Amniotic stem cell (primary cell): ENCODE data around the gene LAMA5.

Experiments used
- DNase-seq: peaks from one replicate; lab custom pipeline; 2025; lab: John Stamatoyannopoulos, UW

Gene LAMA5

GRCh38 chr20:62369815-62370114, 2.7 kb upstream of the LAMA5 start:
- DNase-seq, result no peak

- DNase-seq, result no peak
Measured at GRCh38 chr20:62368976-62369814, 2.1 kb upstream of the LAMA5 start.

- no peak for DNase-seq
Measured at GRCh38 chr20:62368392-62368975, 1.4 kb upstream of the LAMA5 start.

- no peak for DNase-seq
Measured at GRCh38 chr20:62367633-62368391, 700 bp upstream of the LAMA5 start.

GRCh38 chr20:62366370-62367135, 559 bp downstream of the LAMA5 start:
- no peak for DNase-seq

GRCh38 chr20:62365814-62366369, 1.2 kb downstream of the LAMA5 start:
- DNase-seq, result no peak

GRCh38 chr20:62364911-62365736, 2.0 kb downstream of the LAMA5 start:
- no peak for DNase-seq

GRCh38 chr20:62363920-62364851, 2.9 kb downstream of the LAMA5 start:
- no peak for DNase-seq

- DNase-seq, result no peak
Measured at GRCh38 chr20:62362991-62363919, 3.9 kb downstream of the LAMA5 start.

- no peak for DNase-seq
Measured at GRCh38 chr20:62362590-62362940, 4.5 kb downstream of the LAMA5 start.

- DNase-seq, result no peak
Measured at GRCh38 chr20:62361799-62362589, 5.1 kb downstream of the LAMA5 start.

- DNase-seq, result no peak
Measured at GRCh38 chr20:62360854-62361798, 6.0 kb downstream of the LAMA5 start.

- no peak for DNase-seq
Measured at GRCh38 chr20:62359491-62360121, 7.5 kb downstream of the LAMA5 start.

- DNase-seq, result no peak
Measured at GRCh38 chr20:62359043-62359490, 8.0 kb downstream of the LAMA5 start.

GRCh38 chr20:62358171-62359042, 8.7 kb downstream of the LAMA5 start:
- no peak for DNase-seq
